A549 (cell line): ENCODE measurements around the gene MAP1S.

ENCODE experiments used
- BHLHE40 ChIP-seq: IDR thresholded peaks from 2 replicates; pipeline ENCODE4 v1.6.1; 2012; ENCODE audit warnings: low read depth, low read length, inconsistent platforms
- CHD4 ChIP-seq: fragments of 200-600 bp; sonication (generic); IDR thresholded peaks from 2 replicates; pipeline ENCODE4 v1.6.1; 2016; ENCODE audit warnings: antibody characterized with exemption, mild to moderate bottlenecking, borderline replicate concordance
- CTCF ChIP-seq: fragments of >200 bp; sonication (Bioruptor Twin); formaldehyde crosslinking; IDR thresholded peaks from 3 replicates; pipeline ENCODE4 v1.5.1; 2016
- EHMT2 ChIP-seq: fragments of 200-600 bp; sonication (generic); IDR thresholded peaks from 2 replicates; pipeline ENCODE4 v1.6.1; 2016; ENCODE audit warnings: antibody characterized with exemption, low read depth, mild to moderate bottlenecking, moderate library complexity
- HMGXB4 ChIP-seq: fragments of 250-450 bp; sonication (Bioruptor Pico); IDR thresholded peaks from 2 replicates; pipeline ENCODE4 v1.5.0; 2021; ENCODE audit warnings: mild to moderate bottlenecking, moderate library complexity, borderline replicate concordance
- HOXA7 ChIP-seq: fragments of 250-450 bp; sonication (Bioruptor Pico); IDR thresholded peaks from 2 replicates; pipeline ENCODE4 v1.5.0; 2020; ENCODE audit warnings: mild to moderate bottlenecking, moderate library complexity
- JUN ChIP-seq, 2 experiments: fragments of >200 bp; sonication (Bioruptor Twin); formaldehyde crosslinking; IDR thresholded peaks; 2 replicates in 1 of 2; 3 replicates in 1 of 2; pipeline ENCODE4 v1.6.1; 2016 to 2017
- MAX ChIP-seq: IDR thresholded peaks from 2 replicates; pipeline ENCODE4 v1.6.1; 2012
- PBX3 ChIP-seq: IDR thresholded peaks from 2 replicates; pipeline ENCODE4 v1.6.1; 2012
- POLR2A ChIP-seq: IDR thresholded peaks from 2 replicates; pipeline ENCODE4 v1.6.1; 2012; ENCODE audit warnings: mild to moderate bottlenecking, low read length
- SMC3 ChIP-seq: fragments of >200 bp; sonication (Bioruptor Twin); formaldehyde crosslinking; IDR thresholded peaks from 3 replicates; pipeline ENCODE4 v1.6.1; 2018; ENCODE audit warnings: inconsistent platforms
- SREBF2 ChIP-seq: fragments of 450-650 bp; IDR thresholded peaks from 2 replicates; pipeline ENCODE4 v1.6.1; 2014; ENCODE audit warnings: mild to moderate bottlenecking, moderate library complexity
- USF2 ChIP-seq: fragments of 450-650 bp; IDR thresholded peaks from 2 replicates; pipeline ENCODE4 v1.6.1; 2014; ENCODE audit warnings: antibody characterized with exemption

- TF ChIP-seq JUN (IDR thresholded peaks at IDR 0.05) (no peak), SMC3 (no peak), EHMT2 (no peak), POLR2A (no peak), MAX (no peak), CHD4 (no peak), CTCF (no peak), HMGXB4 (CRISPR knock-in tag) (no peak), PBX3 (no peak), BHLHE40 (no peak), USF2 (no peak), HOXA7 (no peak), SREBF2 (no peak)
Measured at GRCh38 chr19:17677002-17677401, 42.3 kb upstream of the MAP1S start.
